ENCODE measurements around the gene FAXC. TPM values are rescaled to one million over a fixed set of nuclear protein-coding genes. Genes with fewer than 3 reads are reported as not detected.
"Not testable (repeated sequence)": the region's sequence is repeated elsewhere in the genome, so short reads cannot be mapped to it uniquely, and the experiment has no call there.

The FAXC gene
- total and polyA plus RNA-seq, 4 donors = 11.7 to 51.9 (median 36.2) TPM

GRCh38 chr6:99345164-99345563, 4.3 kb downstream of the FAXC start:
- H3K36me3 ChIP-seq (ENCODE audit: control insufficient read depth, insufficient read depth, low read length) = no peaks in the 10 kb centered on the region
- no peak overlapping the region for H3K27ac ChIP-seq (ENCODE audit: low read depth, low read length)
- no peaks in the 10 kb centered on the region for H3K9me3 ChIP-seq (ENCODE audit: control insufficient read depth, insufficient read depth, low read length)
- no peaks in the 10 kb centered on the region for H3K27me3 ChIP-seq (ENCODE audit: control insufficient read depth, insufficient read depth, low read length)
- no peak overlapping the region for H3K4me3 ChIP-seq (ENCODE audit: low read depth, low read length)
- DNase-seq (ENCODE audit: low read depth in 4 of 6, low spot score in 6 of 6) = no peak
- 87% methylated on average over 2 of the region's 4 CpGs for WGBS (ENCODE audit: insufficient coverage)
- peaks cover 8% of the 10 kb centered on the region for H3K4me1 ChIP-seq (ENCODE audit: control insufficient read depth, insufficient read depth, low read length)

GRCh38 chr6:99344289-99344688, 5.2 kb downstream of the FAXC start:
- no peaks in the 10 kb centered on the region for H3K27me3 ChIP-seq (ENCODE audit: control insufficient read depth, insufficient read depth, low read length)
- H3K27ac ChIP-seq (ENCODE audit: low read depth, low read length) = no peak overlapping the region
- no peaks in the 10 kb centered on the region for H3K36me3 ChIP-seq (ENCODE audit: control insufficient read depth, insufficient read depth, low read length)
- DNase-seq (ENCODE audit: low read depth in 4 of 6, low spot score in 6 of 6) = no peak
- H3K9me3 ChIP-seq (ENCODE audit: control insufficient read depth, insufficient read depth, low read length) = no peaks in the 10 kb centered on the region
- no peak overlapping the region for H3K4me3 ChIP-seq (ENCODE audit: low read depth, low read length)
- WGBS (ENCODE audit: insufficient coverage) = 73% methylated on average over 2 of the region's 3 CpGs
- peaks cover 8% of the 10 kb centered on the region for H3K4me1 ChIP-seq (ENCODE audit: control insufficient read depth, insufficient read depth, low read length)

- Histone ChIP-seq H3K4me3 (ENCODE audit: low read depth, low read length) (no peak overlapping the region), H3K9me3 (ENCODE audit: control insufficient read depth, insufficient read depth, low read length) (no peaks in the 10 kb centered on the region), H3K4me1 (ENCODE audit: control insufficient read depth, insufficient read depth, low read length) (peaks cover 4% of the 10 kb centered on the region), H3K27me3 (ENCODE audit: control insufficient read depth, insufficient read depth, low read length) (no peaks in the 10 kb centered on the region), H3K27ac (ENCODE audit: low read depth, low read length) (no peak overlapping the region), H3K36me3 (ENCODE audit: control insufficient read depth, insufficient read depth, low read length) (no peaks in the 10 kb centered on the region)
- no CpG with 5 or more reads among the region's 5 CpGs for WGBS (ENCODE audit: insufficient coverage)
- no peak for DNase-seq (ENCODE audit: low read depth in 4 of 6, low spot score in 6 of 6)
These were observed 7.5 kb downstream of the FAXC start for GRCh38 chr6:99341862-99342455.

GRCh38 chr6:99338188-99338587, 11.3 kb downstream of the FAXC start:
- no peaks in the 10 kb centered on the region for H3K4me1 ChIP-seq (ENCODE audit: control insufficient read depth, insufficient read depth, low read length)
- 53% methylated on average over 2 of the region's 2 CpGs for WGBS (ENCODE audit: insufficient coverage)
- peak in 2 of 6 donors; percentile 11 to 25 for DNase-seq (ENCODE audit: low read depth in 4 of 6, low spot score in 6 of 6)
- H3K4me3 ChIP-seq (ENCODE audit: low read depth, low read length) = no peak overlapping the region
- no peaks in the 10 kb centered on the region for H3K27me3 ChIP-seq (ENCODE audit: control insufficient read depth, insufficient read depth, low read length)
- no peaks in the 10 kb centered on the region for H3K9me3 ChIP-seq (ENCODE audit: control insufficient read depth, insufficient read depth, low read length)
- no peaks in the 10 kb centered on the region for H3K36me3 ChIP-seq (ENCODE audit: control insufficient read depth, insufficient read depth, low read length)
- no peak overlapping the region for H3K27ac ChIP-seq (ENCODE audit: low read depth, low read length)

GRCh38 chr6:99335298-99335697, 14.2 kb downstream of the FAXC start:
- not testable (repeated sequence) for H3K27me3 ChIP-seq (ENCODE audit: control insufficient read depth, insufficient read depth, low read length); H3K36me3 ChIP-seq (ENCODE audit: control insufficient read depth, insufficient read depth, low read length); H3K9me3 ChIP-seq (ENCODE audit: control insufficient read depth, insufficient read depth, low read length); H3K4me1 ChIP-seq (ENCODE audit: control insufficient read depth, insufficient read depth, low read length); H3K27ac ChIP-seq (ENCODE audit: low read depth, low read length); H3K4me3 ChIP-seq (ENCODE audit: low read depth, low read length); DNase-seq (ENCODE audit: low read depth in 4 of 6, low spot score in 6 of 6)
- WGBS (ENCODE audit: insufficient coverage) = 91% methylated on average over 5 of the region's 6 CpGs

GRCh38 chr6:99334526-99335127, 14.8 kb downstream of the FAXC start:
- no peak overlapping the region for H3K27ac ChIP-seq (ENCODE audit: low read depth, low read length)

GRCh38 chr6:99333068-99333467, 16.4 kb downstream of the FAXC start:
- Histone ChIP-seq H3K36me3 (ENCODE audit: control insufficient read depth, insufficient read depth, low read length) (no peaks in the 10 kb centered on the region), H3K27ac (ENCODE audit: low read depth, low read length) (no peak overlapping the region)
- WGBS (ENCODE audit: insufficient coverage) = 100% methylated on average over 4 of the region's 6 CpGs

More at GRCh38 chr6:99334526-99335127, 14.8 kb downstream of the FAXC start:
- Histone ChIP-seq H3K9me3 (ENCODE audit: control insufficient read depth, insufficient read depth, low read length) (no peaks in the 10 kb centered on the region), H3K4me3 (ENCODE audit: low read depth, low read length) (no peak overlapping the region), H3K36me3 (ENCODE audit: control insufficient read depth, insufficient read depth, low read length) (no peaks in the 10 kb centered on the region), H3K4me1 (ENCODE audit: control insufficient read depth, insufficient read depth, low read length) (no peaks in the 10 kb centered on the region), H3K27me3 (ENCODE audit: control insufficient read depth, insufficient read depth, low read length) (no peaks in the 10 kb centered on the region)
- peak in 1 of 6 donors; percentile 29 for DNase-seq (ENCODE audit: low read depth in 4 of 6, low spot score in 6 of 6)
- 65% methylated on average over 2 of the region's 2 CpGs for WGBS (ENCODE audit: insufficient coverage)

GRCh38 chr6:99331531-99331930, 17.9 kb downstream of the FAXC start:
- WGBS (ENCODE audit: insufficient coverage) = 53% methylated on average over 3 of the region's 3 CpGs
- H3K4me3 ChIP-seq (ENCODE audit: low read depth, low read length) = no peak overlapping the region
- H3K9me3 ChIP-seq (ENCODE audit: control insufficient read depth, insufficient read depth, low read length) = no peaks in the 10 kb centered on the region
- peaks cover 3% of the 10 kb centered on the region for H3K36me3 ChIP-seq (ENCODE audit: control insufficient read depth, insufficient read depth, low read length)
- no peak for DNase-seq (ENCODE audit: low read depth in 4 of 6, low spot score in 6 of 6)
- no peak overlapping the region for H3K27ac ChIP-seq (ENCODE audit: low read depth, low read length)
- H3K4me1 ChIP-seq (ENCODE audit: control insufficient read depth, insufficient read depth, low read length) = no peaks in the 10 kb centered on the region
- no peaks in the 10 kb centered on the region for H3K27me3 ChIP-seq (ENCODE audit: control insufficient read depth, insufficient read depth, low read length)

More at GRCh38 chr6:99333068-99333467, 16.4 kb downstream of the FAXC start:
- DNase-seq (ENCODE audit: low read depth in 4 of 6, low spot score in 6 of 6) = no peak
- no peaks in the 10 kb centered on the region for H3K9me3 ChIP-seq (ENCODE audit: control insufficient read depth, insufficient read depth, low read length)
- H3K4me1 ChIP-seq (ENCODE audit: control insufficient read depth, insufficient read depth, low read length) = no peaks in the 10 kb centered on the region
- H3K27me3 ChIP-seq (ENCODE audit: control insufficient read depth, insufficient read depth, low read length) = no peaks in the 10 kb centered on the region
- no peak overlapping the region for H3K4me3 ChIP-seq (ENCODE audit: low read depth, low read length)

GRCh38 chr6:99330159-99330558, 19.3 kb downstream of the FAXC start:
- DNase-seq (ENCODE audit: low read depth in 4 of 6, low spot score in 6 of 6) = peak in 5 of 6 donors; percentile 10 to 78 (median 25)
- peaks cover 6% of the 10 kb centered on the region for H3K36me3 ChIP-seq (ENCODE audit: control insufficient read depth, insufficient read depth, low read length)
- WGBS (ENCODE audit: insufficient coverage) = 20% methylated on average over 1 of the region's 2 CpGs
- H3K27me3 ChIP-seq (ENCODE audit: control insufficient read depth, insufficient read depth, low read length) = no peaks in the 10 kb centered on the region
- no peak overlapping the region for H3K27ac ChIP-seq (ENCODE audit: low read depth, low read length)
- H3K4me3 ChIP-seq (ENCODE audit: low read depth, low read length) = no peak overlapping the region
- no peaks in the 10 kb centered on the region for H3K4me1 ChIP-seq (ENCODE audit: control insufficient read depth, insufficient read depth, low read length)
- H3K9me3 ChIP-seq (ENCODE audit: control insufficient read depth, insufficient read depth, low read length) = no peaks in the 10 kb centered on the region

- Histone ChIP-seq H3K36me3 (ENCODE audit: control insufficient read depth, insufficient read depth, low read length) (peaks cover 22% of the 10 kb centered on the region), H3K27me3 (ENCODE audit: control insufficient read depth, insufficient read depth, low read length) (no peaks in the 10 kb centered on the region), H3K27ac (ENCODE audit: low read depth, low read length) (no peak overlapping the region)
These were observed 24.5 kb downstream of the FAXC start for GRCh38 chr6:99324996-99325395.

More at GRCh38 chr6:99324996-99325395, 24.5 kb downstream of the FAXC start:
- Histone ChIP-seq H3K4me3 (ENCODE audit: low read depth, low read length) (no peak overlapping the region), H3K9me3 (ENCODE audit: control insufficient read depth, insufficient read depth, low read length) (no peaks in the 10 kb centered on the region), H3K4me1 (ENCODE audit: control insufficient read depth, insufficient read depth, low read length) (no peaks in the 10 kb centered on the region)
- no peak for DNase-seq (ENCODE audit: low read depth in 4 of 6, low spot score in 6 of 6)
